NCI-H2196 treated with DMSO at 0.1 percent for 48 hours (cell line): ENCODE data around the gene CFAP210.

Source experiments
- DNase-seq: peaks from one replicate; lab custom pipeline; 2025; ENCODE audit not compliant: unreplicated experiment; lab: John Stamatoyannopoulos, UW

The CFAP210 gene

DNA sequence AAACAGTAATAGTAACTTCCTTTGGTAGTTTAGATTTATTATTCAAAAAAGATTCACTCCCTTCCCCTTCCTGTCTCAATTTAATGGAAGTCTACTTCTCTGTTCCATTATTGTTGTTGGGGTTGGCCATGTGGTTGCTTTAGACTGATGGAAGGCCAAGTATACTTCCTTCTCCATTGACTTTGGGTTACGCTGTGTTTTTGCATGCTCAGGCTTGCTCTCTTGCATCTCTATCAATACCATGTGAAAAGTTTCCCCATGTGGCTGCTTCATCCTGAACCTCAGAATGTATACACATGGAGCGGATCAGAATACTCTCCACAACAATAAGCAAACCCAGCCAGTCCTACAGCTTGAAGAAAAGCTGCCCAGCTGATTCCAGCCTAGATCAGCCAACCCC, 20.3 kb downstream of the CFAP210 start:
- no peak for DNase-seq

DNA sequence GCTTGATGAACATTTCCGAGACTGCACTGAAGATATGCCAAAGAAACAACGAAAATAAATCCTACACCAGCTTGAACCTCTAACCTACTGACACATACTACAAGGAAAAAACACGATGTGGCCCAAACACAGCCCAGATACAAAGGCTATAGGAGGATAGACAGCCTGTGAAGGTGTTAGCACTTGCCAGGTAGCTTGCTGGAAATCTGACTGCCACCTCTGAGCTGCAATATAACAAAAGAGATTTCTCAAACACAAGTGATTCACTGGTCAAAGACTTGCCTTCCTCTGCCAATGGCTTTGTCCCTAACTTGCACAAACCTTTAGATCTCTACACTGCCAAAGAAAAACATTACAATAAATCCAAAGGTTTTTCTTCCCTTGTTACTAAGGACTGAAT, 21.1 kb downstream of the CFAP210 start:
- DNase-seq, result no peak

DNA sequence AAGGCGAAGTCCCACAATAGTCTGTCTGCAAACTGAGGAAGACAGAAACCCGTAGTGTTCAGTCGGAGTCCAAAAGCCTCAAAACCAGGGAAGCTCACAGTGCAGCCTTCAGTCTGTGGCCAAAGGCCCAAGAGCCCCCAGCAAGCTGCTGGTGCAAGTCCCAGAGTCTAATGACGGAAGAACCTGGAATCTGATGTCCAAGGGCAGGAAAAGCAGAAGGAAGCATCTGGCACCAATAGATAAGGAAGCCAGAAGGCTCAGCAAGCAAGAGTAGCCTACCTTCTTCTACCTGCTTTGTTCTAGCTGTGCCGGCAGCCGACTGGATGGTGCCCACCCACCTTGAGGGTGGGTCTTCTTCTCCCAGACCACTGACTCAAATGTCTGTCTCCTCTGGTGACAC, 21.8 kb downstream of the CFAP210 start:
- no peak for DNase-seq

GRCh38 chr2:169670937-169671336, 23.3 kb downstream of the CFAP210 start:
- no peak for DNase-seq

GRCh38 chr2:169670215-169670651, 24.0 kb downstream of the CFAP210 start:
- DNase-seq, result no peak

DNA sequence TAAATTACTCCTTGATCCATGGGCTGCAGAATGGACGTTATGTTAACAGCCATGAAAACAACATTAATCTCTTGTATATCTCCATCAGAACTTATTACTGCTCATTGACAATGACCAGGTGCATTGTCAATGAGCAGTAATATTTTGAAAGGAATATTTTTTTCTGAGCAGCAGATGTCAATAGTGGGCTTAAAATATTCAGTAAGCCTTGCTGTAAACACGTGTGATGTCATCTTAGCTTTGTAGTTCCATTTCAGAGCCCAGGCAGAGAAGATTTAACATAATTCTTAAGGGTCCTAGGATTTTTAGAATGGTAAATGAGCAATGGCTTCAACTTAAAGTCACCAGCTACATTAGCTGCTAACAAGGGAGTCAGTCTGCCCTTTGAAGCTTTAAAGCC, 26.6 kb downstream of the CFAP210 start:
- no peak for DNase-seq

DNA sequence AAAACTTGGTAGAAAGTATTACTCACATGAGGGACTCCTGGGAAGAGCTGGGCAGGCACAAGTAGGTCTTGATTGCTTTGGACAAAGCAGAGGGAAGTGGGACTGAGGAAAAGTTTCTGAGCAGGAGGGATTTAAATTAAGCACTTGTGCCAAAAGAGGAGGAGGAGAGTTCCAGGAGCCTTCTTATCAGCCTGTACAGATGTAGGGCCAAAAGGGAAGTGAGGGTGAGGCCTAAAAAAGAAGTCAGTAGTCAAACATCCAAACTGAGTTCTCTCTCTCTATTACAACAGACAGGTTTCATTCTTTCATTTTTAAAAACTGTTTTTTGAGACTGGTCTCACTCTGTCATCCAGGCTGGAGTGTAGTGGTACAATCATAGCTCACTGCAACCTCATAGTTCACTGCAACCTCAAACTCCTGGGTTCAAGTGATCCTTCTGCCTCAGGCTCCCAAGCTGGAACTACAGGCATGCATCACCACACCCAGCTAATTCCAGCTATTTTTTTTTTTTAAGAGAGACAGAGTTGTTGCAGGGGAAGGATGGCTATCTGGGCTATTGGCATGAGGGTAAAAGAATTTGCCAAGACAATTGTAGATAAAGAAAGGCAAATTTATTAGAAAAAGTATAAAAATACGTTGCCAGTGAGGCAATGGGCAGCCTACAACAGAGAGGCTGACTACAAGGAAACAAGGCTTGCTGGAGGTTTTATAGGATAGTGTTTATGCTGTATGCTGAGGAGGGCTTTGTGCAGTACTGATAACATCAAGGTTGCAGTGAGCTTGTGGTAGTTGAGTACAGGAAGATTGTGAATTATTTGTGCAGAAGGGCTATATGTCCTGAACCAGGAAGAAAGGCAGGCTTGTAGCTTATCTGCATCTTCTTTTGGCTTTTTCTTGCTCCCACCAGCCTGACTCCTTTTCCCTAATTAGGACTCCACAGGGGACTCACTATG, 29.0 kb downstream of the CFAP210 start:
- no peak for DNase-seq

DNA sequence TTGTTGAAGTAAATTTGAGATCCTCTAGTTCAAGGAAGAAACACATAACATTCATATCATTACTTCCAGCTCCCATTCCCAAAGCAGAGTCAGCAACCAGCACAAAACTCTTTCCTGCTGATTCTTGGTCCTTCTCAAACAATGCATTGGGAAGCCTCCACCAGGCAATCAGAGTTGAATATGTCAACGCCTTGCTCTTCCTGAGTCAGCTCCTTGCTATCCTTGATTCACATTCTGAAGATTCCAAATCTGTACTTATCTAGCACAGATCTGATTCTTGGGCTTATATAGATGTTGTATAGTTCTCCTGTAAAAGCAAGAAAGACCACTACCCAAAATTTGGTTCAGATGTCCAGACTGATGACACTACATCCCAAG, 29.6 kb downstream of the CFAP210 start:
- no peak for DNase-seq

- no peak for DNase-seq
Measured at GRCh38 chr2:169663247-169663646, 31.0 kb downstream of the CFAP210 start.

DNA sequence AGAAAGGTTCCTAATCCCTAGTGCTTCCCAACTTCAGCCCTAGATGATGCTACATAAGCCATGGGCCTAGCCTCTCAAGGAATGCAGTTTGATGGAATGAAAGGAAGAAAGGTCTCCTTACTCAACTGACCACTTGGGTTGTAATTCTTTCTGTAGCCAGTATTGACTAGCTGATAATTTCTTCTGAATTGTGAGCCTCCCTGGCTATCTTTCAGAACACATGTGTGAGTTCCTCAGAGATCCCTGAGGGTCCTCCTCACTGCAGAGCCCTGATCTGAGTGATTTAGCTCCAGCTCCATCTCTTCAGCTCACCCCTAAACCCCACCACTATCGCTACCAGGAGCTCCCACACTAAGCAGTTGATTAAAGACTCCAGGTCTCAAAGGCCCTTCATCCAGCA, 31.5 kb downstream of the CFAP210 start:
- no peak for DNase-seq

- DNase-seq, result no peak
Measured at GRCh38 chr2:169661265-169661664, 32.9 kb downstream of the CFAP210 start.

DNA sequence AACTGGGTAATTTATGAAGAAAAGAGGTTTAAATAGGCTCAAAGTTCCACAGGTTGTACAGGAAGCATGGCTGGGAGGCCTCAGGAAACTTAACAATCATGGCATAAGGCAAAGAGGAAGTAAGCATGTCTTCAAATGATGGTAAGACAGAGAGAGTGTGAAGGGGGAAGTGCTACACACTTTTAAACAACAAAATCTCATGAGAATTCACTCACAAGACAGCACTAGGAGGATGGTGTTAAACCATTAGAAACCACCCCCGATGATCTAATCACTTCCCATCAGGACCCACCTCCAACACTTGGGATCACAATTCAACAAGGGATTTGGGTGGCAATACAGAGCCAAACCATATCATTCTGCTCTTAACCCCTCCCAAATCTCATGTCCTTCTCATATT, 34.9 kb downstream of the CFAP210 start:
- DNase-seq, result no peak

DNA sequence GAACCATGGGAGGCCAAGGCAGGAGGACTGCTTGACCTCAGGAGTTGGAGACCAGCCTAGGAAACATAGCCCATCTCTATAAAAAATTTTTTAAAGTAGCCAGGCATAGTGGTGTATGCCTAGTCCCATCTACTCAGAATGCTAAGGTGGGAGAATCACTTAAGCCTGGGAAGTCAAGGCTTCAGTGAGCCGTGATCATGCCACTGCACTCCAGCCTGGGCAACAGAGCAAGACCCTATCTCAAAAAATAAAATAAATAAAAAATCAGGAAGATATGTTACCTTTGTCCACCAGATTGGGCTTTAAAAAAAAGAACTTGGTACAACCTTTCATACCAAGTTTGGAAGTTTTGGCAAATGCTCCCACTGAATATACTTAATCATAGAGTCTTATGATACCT, 35.3 kb downstream of the CFAP210 start:
- no peak for DNase-seq

- DNase-seq, result no peak
Measured at GRCh38 chr2:169656164-169656563, 38.0 kb downstream of the CFAP210 start.

DNA sequence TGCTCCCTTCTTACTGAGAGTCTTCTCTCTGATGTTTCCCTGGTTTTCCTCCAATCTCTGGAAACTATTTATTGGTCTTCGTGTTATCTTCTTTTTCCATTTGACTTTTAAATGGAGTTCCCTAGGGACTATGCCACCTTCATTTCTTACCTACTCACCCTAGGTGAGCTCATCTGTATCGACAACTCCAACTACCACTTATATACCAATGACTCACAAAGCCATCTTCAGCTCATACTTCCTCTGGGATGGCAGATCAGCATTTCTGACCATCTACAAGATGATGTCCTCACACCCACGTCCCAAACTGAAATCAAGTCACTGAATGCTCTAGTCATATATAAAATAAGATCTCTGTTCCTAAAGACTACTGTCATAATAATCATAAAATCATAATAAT, 40.6 kb downstream of the CFAP210 start:
- no peak for DNase-seq

- DNase-seq, result no peak
Measured at GRCh38 chr2:169649278-169649677, 44.9 kb downstream of the CFAP210 start.

GRCh38 chr2:169647496-169647895, 46.7 kb downstream of the CFAP210 start:
- DNase-seq, result no peak

DNA sequence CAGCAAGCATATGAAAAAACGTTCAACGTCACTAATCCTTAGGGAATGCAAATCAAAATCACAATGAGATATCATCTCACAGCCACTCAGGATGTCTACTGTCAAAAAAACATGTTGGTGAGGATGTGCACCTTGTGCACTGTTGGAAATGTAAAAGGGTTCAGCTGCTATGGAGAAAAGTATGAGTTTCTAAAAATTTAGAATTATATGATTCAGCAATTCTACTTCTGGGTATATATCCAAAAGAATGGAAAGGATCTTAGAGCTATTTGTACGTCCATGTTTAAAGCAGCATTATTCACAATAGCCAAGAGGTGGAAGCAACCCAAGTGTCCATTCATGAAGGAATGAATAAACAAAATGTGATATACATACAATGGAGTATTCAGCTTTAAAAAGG, 50.0 kb downstream of the CFAP210 start:
- DNase-seq, result no peak

GRCh38 chr2:169641464-169641863, 52.7 kb downstream of the CFAP210 start:
- no peak for DNase-seq

DNA sequence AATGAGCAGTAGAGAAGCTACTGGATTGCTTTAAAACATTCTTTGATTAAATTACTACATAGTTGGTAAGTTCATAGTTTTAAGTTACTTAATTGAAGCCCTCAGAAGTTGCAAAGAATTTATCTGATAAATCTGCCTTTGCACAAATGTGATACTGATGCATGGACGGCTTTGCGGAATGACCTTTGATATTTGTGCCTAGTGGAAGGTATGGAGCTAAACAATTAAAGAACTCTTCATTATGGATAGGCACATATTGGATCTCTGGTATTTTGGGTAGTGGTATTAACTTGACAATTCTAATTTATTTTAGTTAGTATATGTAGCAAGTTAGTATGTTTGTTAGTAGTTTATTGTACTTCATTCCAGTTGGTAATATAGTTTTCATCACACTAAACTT, 54.1 kb downstream of the CFAP210 start:
- DNase-seq, result no peak

DNA sequence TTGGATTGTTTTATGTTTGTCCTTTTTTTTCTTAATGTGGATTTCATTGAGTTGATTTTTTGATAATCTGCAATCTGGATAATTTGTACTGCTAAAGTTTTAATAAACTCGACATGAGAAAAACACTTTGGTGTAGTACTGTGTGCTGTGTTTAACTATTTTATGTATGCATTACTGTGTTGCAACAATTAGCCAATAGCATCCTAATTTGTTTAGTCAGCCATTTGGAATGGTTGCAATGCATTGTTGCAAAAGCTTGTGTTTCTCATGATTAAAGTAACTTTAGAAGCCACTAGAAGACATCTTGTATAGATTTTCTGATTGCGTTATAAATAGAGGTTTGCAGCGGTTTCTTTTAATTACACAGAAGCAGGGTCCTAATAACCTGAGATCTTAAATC, 56.6 kb downstream of the CFAP210 start:
- DNase-seq, result no peak

DNA sequence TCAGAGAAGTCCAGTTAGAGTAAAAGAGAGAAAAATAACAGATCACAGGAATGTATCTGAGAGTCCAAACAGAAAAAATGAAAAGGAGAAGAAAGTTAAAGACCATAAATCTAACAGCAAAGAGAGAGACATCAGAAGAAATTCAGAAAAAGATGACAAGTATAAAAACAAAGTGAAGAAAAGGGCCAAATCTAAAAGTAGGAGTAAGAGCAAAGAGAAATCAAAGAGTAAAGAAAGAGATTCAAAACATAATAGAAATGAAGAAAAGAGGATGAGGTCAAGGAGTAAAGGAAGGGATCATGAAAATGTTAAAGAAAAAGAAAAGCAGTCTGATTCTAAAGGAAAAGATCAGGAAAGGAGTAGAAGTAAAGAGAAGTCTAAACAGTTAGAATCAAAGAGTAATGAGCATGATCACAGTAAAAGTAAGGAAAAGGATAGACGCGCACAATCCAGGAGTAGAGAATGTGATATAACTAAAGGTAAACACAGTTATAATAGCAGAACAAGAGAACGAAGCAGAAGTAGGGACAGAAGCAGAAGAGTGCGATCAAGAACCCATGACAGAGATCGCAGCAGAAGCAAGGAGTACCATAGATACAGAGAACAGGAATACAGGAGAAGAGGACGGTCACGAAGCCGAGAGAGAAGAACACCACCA, 57.6 kb downstream of the CFAP210 start:
- no peak for DNase-seq
